Endothelial cell of umbilical vein (primary cell): ENCODE measurements around the gene SOWAHD. TPM values are rescaled to one million over a fixed set of nuclear protein-coding genes. Genes with fewer than 3 reads are reported as not detected.

ENCODE experiments used
- BruUV-seq: library from RNA; stranded (reverse); fragments of 400-500 nt; replicated peaks from 2 replicates; lab custom pipeline; 2021; lab: Mats Ljungman, UMichigan
- CTCF ChIA-PET: fragments of 300-600, 350-600 bp; sonication (Branson Sonifier 250); formaldehyde crosslinking; loops from one replicate; lab custom pipeline; 2021; ENCODE audit warnings: antibody characterized with exemption, inconsistent platforms; lab: Charles Lee
- POLR2A ChIA-PET: fragments of 300-600, 350-600 bp; sonication (Branson Sonifier 250); formaldehyde crosslinking; loops from one replicate; lab custom pipeline; 2021; ENCODE audit warnings: antibody characterized with exemption, inconsistent platforms; lab: Charles Lee
- DNase-seq: peaks from one replicate; pipeline ENCODE4 v3.0.0-alpha.2; 2011; ENCODE audit warnings: low read depth, low spot score
- FAIRE-seq: peaks from 2 replicates; lab custom pipeline; 2011; peaks lifted over from hg19 to GRCh38; lab: Jason Lieb, UNC
- H2AFZ ChIP-seq: 2 replicates; pipeline ENCODE4 v1.6.0; 2012; ENCODE audit warnings: low read depth, low read length, control low read depth, inconsistent platforms
- H3K27ac ChIP-seq: 2 replicates; pipeline ENCODE4 v1.5.1; 2011; ENCODE audit warnings: low read depth, mild to moderate bottlenecking, control low read depth, low read length, moderate library complexity; ENCODE audit not compliant: insufficient read depth
- H3K27me3 ChIP-seq, 2 experiments: 2 replicates each; pipeline versions ENCODE4 v1.6.0 to v1.6.1; 2011; ENCODE audit warnings: low read length in 2 of 2, mixed read lengths in 1 of 2; ENCODE audit not compliant: control insufficient read depth in 2 of 2, insufficient read depth in 2 of 2
- H3K36me3 ChIP-seq, 2 experiments: 2 replicates in 1 of 2; 3 replicates in 1 of 2; pipeline ENCODE4 v1.5.1; 2011; ENCODE audit warnings: low read length in 2 of 2, mild to moderate bottlenecking in 1 of 2, moderate library complexity in 1 of 2; ENCODE audit not compliant: control insufficient read depth in 2 of 2, insufficient read depth in 2 of 2; ENCODE audit errors: extremely low read depth in 1 of 2
- H3K4me1 ChIP-seq: 3 replicates; pipeline ENCODE4 v1.5.1; 2011; ENCODE audit warnings: mild to moderate bottlenecking, low read length; ENCODE audit not compliant: control insufficient read depth, insufficient read depth; ENCODE audit errors: extremely low read depth
- H3K4me2 ChIP-seq: 2 replicates; pipeline ENCODE4 v1.6.1; 2011; ENCODE audit warnings: low read length, control low read depth, mixed read lengths; ENCODE audit not compliant: insufficient read depth
- H3K4me3 ChIP-seq, 3 experiments: fragments of 200-600 bp in 1 of 3; sonication (generic), shearing (Covaris generic) in 1 of 3; replicated peaks in 1 of 3; 2 replicates each; pipeline ENCODE4 v1.5.1; 2011 to 2016; ENCODE audit warnings: control low read depth in 3 of 3, low read length in 3 of 3, mild to moderate bottlenecking in 2 of 3, inconsistent platforms in 1 of 3, low read depth in 1 of 3, moderate library complexity in 1 of 3; ENCODE audit not compliant: insufficient read depth in 1 of 3
- H3K79me2 ChIP-seq: 2 replicates; pipeline ENCODE4 v1.6.0; 2012; ENCODE audit warnings: low read length, inconsistent platforms; ENCODE audit not compliant: control insufficient read depth, insufficient read depth
- H3K9ac ChIP-seq: replicated peaks from 2 replicates; pipeline ENCODE3; 2011; ENCODE audit warnings: low read length, control low read depth; ENCODE audit not compliant: insufficient read depth; ENCODE audit errors: extremely low read depth
- H3K9me1 ChIP-seq: replicated peaks from 3 replicates; pipeline ENCODE4 v1.6.0; 2011; ENCODE audit warnings: mild to moderate bottlenecking, low read length; ENCODE audit not compliant: control insufficient read depth, insufficient read depth; ENCODE audit errors: extremely low read depth
- H3K9me3 ChIP-seq: replicated peaks from 2 replicates; pipeline ENCODE4 v1.5.1; 2012; ENCODE audit warnings: low read length, inconsistent platforms; ENCODE audit not compliant: control insufficient read depth, insufficient read depth
- H4K20me1 ChIP-seq: replicated peaks from 2 replicates; pipeline ENCODE3; 2011; ENCODE audit warnings: mild to moderate bottlenecking, low read length; ENCODE audit not compliant: control insufficient read depth, insufficient read depth; ENCODE audit errors: extremely low read depth
- CTCF ChIP-seq, 2 donors: IDR thresholded peaks; 1 replicate in 1 of 2; 2 replicates in 1 of 2; pipeline ENCODE4 v1.5.1; 2011; ENCODE audit warnings: low read length in 2 of 2, mild to moderate bottlenecking in 2 of 2, moderate library complexity in 2 of 2, control low read depth in 1 of 2, inconsistent platforms in 1 of 2, low read depth in 1 of 2; ENCODE audit not compliant: insufficient read depth in 1 of 2; ENCODE audit errors: extremely low read depth in 1 of 2
- EZH2 ChIP-seq: IDR thresholded peaks from 2 replicates; pipeline ENCODE4 v1.6.1; 2012; ENCODE audit warnings: borderline replicate concordance, low read depth, mild to moderate bottlenecking, moderate library complexity, low read length, inconsistent platforms; ENCODE audit not compliant: severe bottlenecking
- FOS ChIP-seq: IDR thresholded peaks from 2 replicates; pipeline ENCODE4 v1.6.1; 2011; ENCODE audit warnings: mild to moderate bottlenecking, low read length, moderate library complexity, borderline replicate concordance; ENCODE audit not compliant: insufficient read depth
- GATA2 ChIP-seq: IDR thresholded peaks from 2 replicates; pipeline ENCODE4 v1.7.0; 2011; ENCODE audit warnings: low read depth, mild to moderate bottlenecking, moderate library complexity, mixed read lengths, low read length; ENCODE audit not compliant: insufficient read length, insufficient read depth
- JUN ChIP-seq: IDR thresholded peaks from 2 replicates; pipeline ENCODE4 v1.6.1; 2011; ENCODE audit warnings: borderline replicate concordance, low read depth; ENCODE audit not compliant: insufficient read length, insufficient read depth
- MAX ChIP-seq: IDR thresholded peaks from 2 replicates; pipeline ENCODE4 v1.6.1; 2011; ENCODE audit not compliant: insufficient read depth, insufficient read length
- MYC ChIP-seq: IDR thresholded peaks from one replicate; pipeline ENCODE4 v1.6.1; 2011; ENCODE audit warnings: mild to moderate bottlenecking, low read depth, low read length
- POLR2A ChIP-seq: IDR thresholded peaks from 2 replicates; pipeline ENCODE4 v1.6.1; 2012; ENCODE audit warnings: low read depth, mild to moderate bottlenecking, control low read depth, low read length
- POLR2AphosphoS5 ChIP-seq: IDR thresholded peaks from 2 replicates; pipeline ENCODE4 v1.6.1; 2012; ENCODE audit warnings: low read depth, mild to moderate bottlenecking, control low read depth, low read length, moderate library complexity; ENCODE audit not compliant: insufficient read depth
- dilution Hi-C: fragments of 300-500 bp; cut with MboI; formaldehyde crosslinking; loops from one replicate; pipeline ENCODE4 v1.15.0; 2019; ENCODE audit warnings: low sequenced_read_pairs; ENCODE audit not compliant: extremely low pct_ligation_motif_present
- intact Hi-C: fragments of 100-400 bp; cut with micrococcal nuclease; formaldehyde crosslinking; loops from one replicate; pipeline ENCODE4 v1.10.0; 2022
- polyA plus RNA-seq, 4 experiments: library from polyadenylated mRNA; depleted of rRNA in 3 of 4; stranded (reverse) in 3 of 4; unstranded in 1 of 4; fragments of >200 nt; gene quantifications; 2 replicates each; pipeline versions ENCODE4 v1.2.1 to v1.2.3, GENCODE V29; 2011 to 2012; ENCODE audit warnings: missing spikeins in 1 of 4
- total RNA-seq: library from RNA; stranded (reverse); gene quantifications from 2 replicates; pipeline ENCODE4 v1.2.3, GENCODE V29; 2021

SOWAHD gene
- total and polyA plus RNA-seq, 2 donors (not counting 3 experiments of a cell fraction or from before 2014, with no cell fraction given): not detected

GRCh38 chrX:119775517-119776238 is 17.3 kb downstream of the SOWAHD start:
- FAIRE-seq (no peak), DNase-seq (no peak)
- Histone ChIP-seq H3K27ac (no peak overlapping the region), H3K79me2 (no peaks in the 10 kb centered on the region), H2AFZ (no peak overlapping the region), H3K9me3 (no peaks in the 10 kb centered on the region), H3K9ac (no peak overlapping the region), H3K4me1 (no peaks in the 10 kb centered on the region), H3K36me3 (no peaks in the 10 kb centered on the region), H3K27me3 (no peaks in the 10 kb centered on the region), H3K4me3 (no peak overlapping the region), H3K9me1 (no peaks in the 10 kb centered on the region), H3K4me2 (no peak overlapping the region), H4K20me1 (no peaks in the 10 kb centered on the region)
- dilution Hi-C loops (no loop called here), intact Hi-C loops (no loop called here)
- ChIA-PET POLR2A (no interaction called here), CTCF (no interaction called here)
- TF ChIP-seq JUN: no peak
- no peak for TF ChIP-seq GATA2
- no peak for TF ChIP-seq EZH2
- TF ChIP-seq FOS: no peak
- no peak for TF ChIP-seq POLR2A
- no peak for TF ChIP-seq CTCF (IDR thresholded peaks at IDR 0.05; ENCODE audit: extremely low read depth in 1 of 2, insufficient read depth in 1 of 2, low read depth in 1 of 2, low read length in 2 of 2)
- TF ChIP-seq MAX: no peak
- TF ChIP-seq MYC: no peak
- no peak for TF ChIP-seq POLR2AphosphoS5
- BruUV-seq: no TSS peak
